HG03108 (cell line): ENCODE results near the gene RDH14.

Experiments
- ATAC-seq: cut with Tn5 transposase; IDR thresholded peaks from one replicate; pipeline ENCODE4 v1.9.1; 2021; ENCODE audit warnings: moderate library complexity; ENCODE audit not compliant: unreplicated experiment

The RDH14 gene

GRCh38 chr2:18522484-18523146, 37.8 kb downstream of the RDH14 start:
- ATAC-seq: no peak

- ATAC-seq: no peak
Observed at GRCh38 chr2:18520451-18521425, 39.7 kb downstream of the RDH14 start.

- ATAC-seq: no peak
Observed at GRCh38 chr2:18519914-18520450, 40.5 kb downstream of the RDH14 start.

- no peak for ATAC-seq
Observed at GRCh38 chr2:18518116-18519111, 42.0 kb downstream of the RDH14 start.

- no peak for ATAC-seq
Observed at GRCh38 chr2:18517386-18517785, 43.1 kb downstream of the RDH14 start.

GRCh38 chr2:18516112-18516511, 44.3 kb downstream of the RDH14 start:
- no peak for ATAC-seq

GRCh38 chr2:18514526-18515461, 45.7 kb downstream of the RDH14 start:
- ATAC-seq: no peak

- no peak for ATAC-seq
Observed at GRCh38 chr2:18510775-18511174, 49.7 kb downstream of the RDH14 start.

GRCh38 chr2:18506883-18507509, 53.5 kb downstream of the RDH14 start:
- no peak for ATAC-seq

GRCh38 chr2:18505703-18506341, 54.6 kb downstream of the RDH14 start:
- ATAC-seq: no peak
